ENCODE results near the gene CLDN19. TPM values are rescaled to one million over a fixed set of nuclear protein-coding genes. Genes with fewer than 3 reads are reported as not detected.

The CLDN19 gene, protein sequence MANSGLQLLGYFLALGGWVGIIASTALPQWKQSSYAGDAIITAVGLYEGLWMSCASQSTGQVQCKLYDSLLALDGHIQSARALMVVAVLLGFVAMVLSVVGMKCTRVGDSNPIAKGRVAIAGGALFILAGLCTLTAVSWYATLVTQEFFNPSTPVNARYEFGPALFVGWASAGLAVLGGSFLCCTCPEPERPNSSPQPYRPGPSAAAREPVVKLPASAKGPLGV
- not detected in 2 replicates for total RNA-seq

DNA sequence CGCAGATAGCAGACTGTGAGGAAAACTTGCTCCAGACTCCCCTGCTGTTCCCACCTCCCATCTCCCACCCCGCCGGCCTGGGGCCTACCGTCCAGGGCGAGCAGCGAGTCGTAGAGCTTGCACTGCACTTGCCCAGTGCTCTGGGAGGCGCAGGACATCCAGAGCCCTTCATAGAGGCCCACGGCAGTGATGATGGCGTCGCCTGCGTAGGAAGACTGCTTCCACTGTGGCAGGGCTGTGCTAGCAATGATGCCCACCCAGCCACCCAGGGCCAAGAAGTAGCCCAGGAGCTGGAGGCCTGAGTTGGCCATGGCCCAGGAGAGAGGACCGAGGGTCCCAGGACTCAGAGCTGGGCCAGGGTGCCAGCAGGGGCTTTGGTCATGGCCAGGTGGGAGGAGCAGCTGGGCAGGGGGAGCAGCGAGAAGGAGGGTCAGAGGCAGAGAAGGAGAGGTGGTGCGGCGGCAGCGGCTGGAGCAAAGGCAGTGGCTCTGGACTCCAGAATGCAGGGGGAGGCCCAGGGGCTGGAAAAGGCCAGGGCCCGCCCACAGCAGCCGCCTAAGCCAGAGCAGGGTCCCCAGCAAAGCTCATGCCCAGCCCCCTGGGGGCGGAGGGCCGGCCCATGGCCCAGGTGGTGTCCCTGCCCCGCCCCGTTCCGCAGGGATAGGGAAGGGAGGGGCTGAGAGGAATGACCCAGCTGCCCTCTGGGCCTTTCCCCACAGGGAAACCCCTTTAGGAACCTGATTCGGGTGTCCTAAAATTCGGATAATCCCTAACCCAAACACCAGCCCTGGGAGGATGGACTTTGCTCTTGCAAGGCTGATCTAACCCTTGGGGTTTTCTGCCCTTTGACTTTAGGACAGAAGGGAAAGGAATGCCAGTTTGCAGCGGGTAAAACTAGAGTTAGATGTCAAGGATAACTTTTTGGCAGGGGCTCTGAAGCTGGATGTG, at the start of gene CLDN19:
Gene CLDN19, minus strand, starts transcription at position 484 of the 948 bp plus-strand sequence. Its CDS starts 173 bp downstream, at position 311.

GRCh38 chr1:42784946-42785693, 45.1 kb upstream of the CLDN19 start, which contains the start of gene TMEM269:
TMEM269 (plus strand) TSS chr1:42784991; CDS start chr1:42789894, 4,903 bp downstream.

GRCh38 chr1:42766741-42767509, 26.9 kb upstream of the CLDN19 start, which contains the start of the genes C1orf50 and P3H1:
C1orf50 (plus strand) TSS chr1:42767249; CDS start chr1:42767312, 63 bp downstream.
P3H1 (minus strand) TSS chr1:42767028; CDS start chr1:42766971, 57 bp downstream.

Other genes starting within 250 kb of the CLDN19 start
- gene PPIH, start 81.8 kb downstream of the CLDN19 start, total RNA-seq: 27.0 and 52.6 TPM in 2 replicates
- gene YBX1, start 57.8 kb downstream of the CLDN19 start, total RNA-seq: 820 and 977 TPM in 2 replicates
- gene P3H1, start 26.8 kb upstream of the CLDN19 start, total RNA-seq: 94.4 and 146 TPM in 2 replicates
- 4.8 and 8.2 TPM in 2 replicates for gene C1orf50, start 27.0 kb upstream of the CLDN19 start, total RNA-seq
- gene TMEM269, start 44.8 kb upstream of the CLDN19 start, total RNA-seq: under 0.01 and 0.12 TPM in 2 replicates
- 10.2 and 18.2 TPM in 2 replicates for gene ERMAP, start 76.9 kb upstream of the CLDN19 start, total RNA-seq
- gene SVBP, start 77.2 kb upstream of the CLDN19 start, total RNA-seq: 13.2 and 13.4 TPM in 2 replicates
- 10.0 and 10.4 TPM in 2 replicates for gene ZNF691, start 106.4 kb upstream of the CLDN19 start, total RNA-seq
- gene SLC2A1, start 218.6 kb upstream of the CLDN19 start, total RNA-seq: 76.0 and 113 TPM in 2 replicates

All from uterine smooth muscle cell (primary cell).